Measurements from ENCODE around the gene FAM90A1.
"Not testable (repeated sequence)": the region's sequence is repeated elsewhere in the genome, so short reads cannot be mapped to it uniquely, and the experiment has no call there.

Gene FAM90A1

DNA sequence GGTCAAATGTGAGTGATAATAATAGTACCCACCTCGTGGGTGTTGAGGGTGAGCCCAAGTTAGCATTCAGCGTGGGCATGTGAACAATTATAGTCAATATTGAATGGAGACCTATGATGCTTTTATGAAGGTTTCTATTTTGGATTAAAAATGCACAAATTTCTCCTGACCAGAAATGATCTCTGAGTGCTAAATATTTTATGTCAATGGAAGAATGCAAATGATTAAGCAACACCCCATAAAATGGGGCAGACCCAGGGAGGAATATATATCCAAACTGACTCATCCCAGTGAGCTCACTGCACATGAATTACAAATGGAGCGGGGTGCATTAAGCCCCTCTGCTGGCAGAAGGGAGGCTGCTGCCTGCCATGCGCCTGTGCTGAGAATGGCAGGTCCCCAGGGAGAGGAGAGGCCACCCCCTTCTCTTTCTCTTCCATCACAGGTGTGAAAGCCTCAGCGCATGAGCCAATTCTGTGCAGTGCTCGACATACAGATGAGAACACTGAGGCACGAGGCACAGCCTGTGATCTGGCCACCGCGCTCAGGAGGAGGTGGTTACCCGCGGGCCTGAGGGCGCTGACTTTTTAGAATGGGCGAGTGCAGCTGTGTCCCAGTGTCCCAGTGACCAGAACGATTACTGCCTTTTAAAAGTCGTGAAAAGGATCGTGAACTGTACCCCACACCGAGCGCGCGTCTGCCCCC, 14.7 kb upstream of the FAM90A1 start:
- DNase-seq; H3K27me3 ChIP-seq (replicated peaks); H3K36me3 ChIP-seq (replicated peaks); in situ Hi-C loops (cut with HindIII; ENCODE audit: low pct_ligation_motif_present, low sequenced_read_pairs): not testable (repeated sequence)
- H3K27ac ChIP-seq: peak overlapping the region; percentile 77
- peak overlapping the region; percentile 72 for H3K4me3 ChIP-seq (ENCODE audit: low read depth, low read length)

DNA sequence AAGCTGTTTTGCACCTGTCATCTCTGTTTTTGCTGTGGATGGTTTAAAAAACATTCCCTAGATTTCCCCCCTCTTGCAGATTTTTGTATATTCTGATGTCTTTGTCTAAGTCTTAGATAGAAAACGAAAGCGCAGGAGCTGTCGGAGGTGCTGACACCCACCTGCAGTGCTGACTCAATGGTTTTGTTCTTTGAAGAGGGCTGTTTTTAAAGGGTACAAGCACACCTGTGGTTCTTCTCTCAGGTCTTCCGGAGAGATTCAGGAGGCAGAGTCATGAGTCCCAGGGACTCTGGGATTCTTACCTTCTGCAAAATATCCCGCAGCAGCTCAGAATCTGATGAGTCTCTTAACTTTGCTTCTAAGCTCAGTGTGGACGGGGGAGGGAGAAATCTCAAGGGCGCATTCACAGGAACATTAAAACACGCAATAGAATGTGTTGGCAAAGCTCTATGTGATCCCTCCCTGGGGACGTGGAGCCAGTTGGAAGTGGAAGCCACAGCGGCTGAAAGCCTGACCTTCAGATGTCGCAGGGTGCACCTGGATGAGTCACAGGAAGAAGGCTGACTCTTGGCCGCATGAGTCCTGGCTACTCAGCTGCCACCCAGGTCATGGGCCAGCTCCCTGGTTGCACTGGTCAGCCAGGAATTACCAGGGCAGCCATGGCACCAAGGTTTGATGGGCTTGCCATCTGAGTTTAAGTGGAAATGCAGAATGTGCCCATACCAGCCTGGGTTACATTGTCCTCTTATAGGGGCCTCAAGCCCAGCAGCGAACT, 13.1 kb upstream of the FAM90A1 start:
- in situ Hi-C loops (cut with HindIII; ENCODE audit: low pct_ligation_motif_present, low sequenced_read_pairs); H3K4me3 ChIP-seq (ENCODE audit: low read depth, low read length); H3K27me3 ChIP-seq (replicated peaks): not testable (repeated sequence)

DNA sequence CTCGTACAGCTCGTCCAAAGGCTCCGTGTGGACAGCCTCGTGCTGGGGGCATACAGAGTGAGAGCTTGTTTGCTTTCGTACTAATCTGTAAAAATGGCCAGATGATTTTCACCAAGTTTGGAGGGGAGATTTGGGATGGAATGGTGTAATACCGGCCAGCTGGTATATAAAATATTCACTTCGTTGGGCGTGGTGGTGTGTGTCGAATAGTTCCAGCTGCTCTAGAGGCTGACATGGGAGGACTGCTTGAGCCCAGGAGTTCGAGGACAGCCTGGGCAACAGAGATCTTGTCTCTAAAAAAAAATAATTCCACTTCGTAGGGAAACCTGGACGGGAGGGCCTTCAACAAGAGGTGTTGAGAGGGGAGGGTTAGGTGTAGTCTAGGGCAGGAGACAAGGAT, 9.6 kb upstream of the FAM90A1 start:
- in situ Hi-C loops (cut with HindIII; ENCODE audit: low pct_ligation_motif_present, low sequenced_read_pairs); H3K27me3 ChIP-seq (replicated peaks); H3K27ac ChIP-seq; H3K36me3 ChIP-seq (replicated peaks); H3K4me3 ChIP-seq (ENCODE audit: low read depth, low read length); DNase-seq: not testable (repeated sequence)

More for the DNA sequence above, 13.1 kb upstream of the FAM90A1 start:
- H3K27ac ChIP-seq; H3K36me3 ChIP-seq (replicated peaks); DNase-seq: not testable (repeated sequence)

DNA sequence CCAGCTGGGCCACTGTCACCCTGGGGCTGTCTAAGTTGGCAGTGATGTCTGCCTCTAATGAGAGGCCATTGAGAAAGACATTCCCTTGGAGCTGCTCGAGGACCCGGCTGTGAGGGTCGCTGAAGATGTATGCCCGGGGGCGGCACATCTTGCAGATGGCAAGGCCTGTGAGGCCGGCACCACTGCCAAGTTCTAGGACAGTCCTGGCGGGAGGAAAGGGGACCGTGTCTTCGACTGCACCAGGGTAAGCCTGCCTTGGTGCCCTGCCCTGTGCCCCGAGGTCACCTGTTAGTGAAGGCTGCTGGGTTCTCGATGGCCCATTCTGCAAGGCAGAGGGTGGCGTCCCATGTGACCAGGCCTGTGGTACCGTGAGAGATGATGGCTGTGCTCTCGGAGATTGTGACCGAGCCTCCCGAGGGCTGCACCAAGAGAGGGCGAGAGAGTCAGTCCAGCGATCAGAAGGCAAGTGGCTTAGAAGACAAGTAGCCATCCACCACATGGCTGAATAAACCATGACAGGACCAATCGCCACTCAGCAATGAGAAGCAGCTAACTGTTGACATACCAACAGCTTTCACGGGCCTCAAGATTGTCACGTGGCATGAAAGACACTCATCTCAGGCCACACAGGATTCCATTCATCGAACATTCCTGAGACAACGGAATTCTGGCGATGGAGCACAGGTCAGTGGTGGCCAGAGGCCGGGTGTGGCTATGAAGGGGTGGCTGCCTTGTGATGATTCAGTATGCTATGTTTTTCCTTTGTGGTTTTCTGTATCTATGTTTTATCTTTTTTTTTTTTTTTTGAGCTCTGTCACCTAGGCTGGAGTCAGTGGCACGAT, 8.1 kb upstream of the FAM90A1 start:
- H3K4me3 ChIP-seq (ENCODE audit: low read depth, low read length); H3K27me3 ChIP-seq (replicated peaks); H3K36me3 ChIP-seq (replicated peaks); H3K27ac ChIP-seq; in situ Hi-C loops (cut with HindIII; ENCODE audit: low pct_ligation_motif_present, low sequenced_read_pairs): not testable (repeated sequence)
- peak; percentile 92 for DNase-seq

DNA sequence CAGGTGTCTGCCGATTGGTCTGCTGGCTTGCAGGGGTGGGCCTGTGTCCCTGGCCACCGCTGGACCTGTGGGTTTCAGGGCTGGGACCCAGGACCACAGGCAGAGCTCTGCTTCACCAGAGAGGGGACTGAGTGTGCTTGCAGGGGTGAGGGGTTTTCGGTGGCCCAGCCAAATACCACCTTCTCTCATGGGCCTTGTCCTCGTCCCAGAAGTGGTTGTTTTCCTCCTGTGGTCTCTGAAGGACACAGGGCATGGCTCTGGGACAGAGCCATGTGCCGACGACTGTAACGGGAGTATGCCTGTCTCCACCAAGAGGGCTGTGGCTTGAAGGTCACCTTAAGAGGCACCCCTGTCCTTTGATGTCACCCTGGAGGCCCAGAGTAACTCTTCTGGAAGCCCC, 7.3 kb upstream of the FAM90A1 start:
- DNase-seq; H3K36me3 ChIP-seq (replicated peaks); in situ Hi-C loops (cut with HindIII; ENCODE audit: low pct_ligation_motif_present, low sequenced_read_pairs); H3K4me3 ChIP-seq (ENCODE audit: low read depth, low read length); H3K27me3 ChIP-seq (replicated peaks); H3K27ac ChIP-seq: not testable (repeated sequence)

DNA sequence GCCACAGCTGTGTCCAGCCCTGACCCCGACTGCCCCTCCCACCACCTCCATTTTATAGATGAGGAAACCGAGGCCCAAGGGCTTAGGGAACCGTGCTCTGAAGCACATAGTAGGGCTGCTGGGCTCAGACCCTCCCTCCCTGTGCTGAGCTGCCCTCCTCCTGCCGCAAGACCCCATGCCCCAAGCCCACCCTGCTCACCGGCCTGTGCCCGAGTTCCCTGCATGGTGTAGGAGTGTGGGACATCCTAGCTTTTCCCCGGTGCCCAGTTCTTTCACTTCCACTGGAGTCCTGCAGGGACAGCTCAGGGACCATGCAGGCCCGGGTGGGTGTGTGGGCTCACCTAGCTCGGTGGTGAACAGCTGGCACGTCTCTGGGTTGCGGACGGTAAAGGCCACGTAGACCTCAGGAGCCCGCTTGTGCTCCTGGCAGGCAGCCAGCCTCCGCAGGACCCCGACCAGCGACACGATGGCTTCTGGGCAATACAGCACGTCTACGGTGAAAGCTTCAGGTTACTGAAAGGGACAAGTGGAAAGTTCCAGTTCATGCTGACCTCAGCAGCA, 6.6 kb upstream of the FAM90A1 start:
- H3K27me3 ChIP-seq (replicated peaks); H3K36me3 ChIP-seq (replicated peaks); H3K27ac ChIP-seq; in situ Hi-C loops (cut with HindIII; ENCODE audit: low pct_ligation_motif_present, low sequenced_read_pairs); DNase-seq; H3K4me3 ChIP-seq (ENCODE audit: low read depth, low read length): not testable (repeated sequence)

DNA sequence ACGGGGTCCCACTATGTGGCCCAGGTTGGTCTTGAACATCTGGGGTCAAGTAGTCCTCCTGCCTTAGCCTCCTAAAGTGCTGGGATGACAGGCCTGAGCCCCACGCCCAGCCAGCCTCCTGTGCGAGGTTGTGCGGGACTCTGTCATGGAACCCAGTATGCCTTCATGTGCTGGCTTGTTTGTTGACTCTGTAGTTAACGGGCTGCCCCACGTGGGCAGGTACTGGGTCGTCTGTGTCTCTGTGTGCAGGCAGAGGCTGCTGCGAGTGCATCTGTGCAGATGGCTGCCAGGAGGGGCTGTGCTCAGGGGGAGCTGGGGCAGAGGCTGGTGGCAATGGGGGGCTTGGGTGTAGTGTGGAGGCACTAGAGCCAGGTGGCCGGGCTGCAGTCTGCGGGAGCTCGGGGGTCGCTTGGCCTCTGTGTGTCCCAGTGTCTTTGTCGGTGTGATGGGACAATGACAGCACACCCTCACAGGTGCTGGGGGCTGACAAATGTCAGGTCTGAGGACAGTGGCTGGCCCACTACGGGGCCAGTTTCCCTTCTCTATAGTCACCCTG, 6.0 kb upstream of the FAM90A1 start:
- H3K27ac ChIP-seq; H3K36me3 ChIP-seq (replicated peaks); in situ Hi-C loops (cut with HindIII; ENCODE audit: low pct_ligation_motif_present, low sequenced_read_pairs); H3K4me3 ChIP-seq (ENCODE audit: low read depth, low read length); H3K27me3 ChIP-seq (replicated peaks); DNase-seq: not testable (repeated sequence)

DNA sequence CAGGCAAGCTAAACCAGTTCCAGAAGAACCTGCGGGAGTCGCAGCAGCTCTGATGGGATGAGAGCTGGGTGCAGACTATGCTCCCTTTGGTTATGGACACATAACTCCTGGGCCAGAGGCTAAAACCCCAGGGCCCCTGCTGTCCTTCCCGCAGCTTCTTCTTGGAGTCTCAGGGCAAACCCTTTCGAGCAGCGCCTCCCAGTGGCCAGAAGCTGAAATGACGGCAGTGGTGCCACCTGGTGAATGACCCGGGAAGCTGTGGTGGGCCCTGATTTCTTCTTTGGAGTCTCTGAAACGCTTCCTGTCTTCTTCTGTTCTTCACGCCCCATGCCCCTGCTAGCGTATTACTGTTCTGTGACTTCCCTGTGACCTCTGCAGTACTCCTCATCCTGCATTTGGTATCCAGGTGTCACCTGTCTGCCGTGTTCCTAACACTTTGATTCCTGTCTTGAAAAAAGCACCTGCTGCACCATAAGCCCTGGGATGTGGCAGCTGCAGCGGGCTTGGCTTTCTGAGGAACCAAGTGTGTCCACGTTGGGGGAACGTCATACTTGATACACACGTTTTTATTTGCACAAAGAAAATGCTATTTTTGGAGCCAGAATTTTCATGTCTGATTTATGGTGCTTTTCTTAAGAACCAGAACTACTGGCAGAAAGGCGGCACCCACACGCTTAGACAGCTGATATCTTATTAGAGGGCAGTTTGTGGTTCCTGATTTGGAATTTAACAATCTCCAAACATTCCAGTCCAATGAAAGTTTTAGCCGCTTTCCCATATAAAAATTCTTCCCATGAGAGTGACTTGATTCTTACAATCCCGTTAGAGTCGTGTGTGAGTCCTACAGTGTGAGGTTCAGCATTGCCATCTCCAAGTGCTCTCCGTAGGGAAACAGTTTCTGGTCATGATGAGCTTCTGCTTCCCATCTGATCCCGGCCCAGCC, 4.5 kb upstream of the FAM90A1 start:
- H3K36me3 ChIP-seq (replicated peaks); in situ Hi-C loops (cut with HindIII; ENCODE audit: low pct_ligation_motif_present, low sequenced_read_pairs); H3K4me3 ChIP-seq (ENCODE audit: low read depth, low read length); H3K27ac ChIP-seq; H3K27me3 ChIP-seq (replicated peaks): not testable (repeated sequence)
- TF ChIP-seq, protein P1, sequence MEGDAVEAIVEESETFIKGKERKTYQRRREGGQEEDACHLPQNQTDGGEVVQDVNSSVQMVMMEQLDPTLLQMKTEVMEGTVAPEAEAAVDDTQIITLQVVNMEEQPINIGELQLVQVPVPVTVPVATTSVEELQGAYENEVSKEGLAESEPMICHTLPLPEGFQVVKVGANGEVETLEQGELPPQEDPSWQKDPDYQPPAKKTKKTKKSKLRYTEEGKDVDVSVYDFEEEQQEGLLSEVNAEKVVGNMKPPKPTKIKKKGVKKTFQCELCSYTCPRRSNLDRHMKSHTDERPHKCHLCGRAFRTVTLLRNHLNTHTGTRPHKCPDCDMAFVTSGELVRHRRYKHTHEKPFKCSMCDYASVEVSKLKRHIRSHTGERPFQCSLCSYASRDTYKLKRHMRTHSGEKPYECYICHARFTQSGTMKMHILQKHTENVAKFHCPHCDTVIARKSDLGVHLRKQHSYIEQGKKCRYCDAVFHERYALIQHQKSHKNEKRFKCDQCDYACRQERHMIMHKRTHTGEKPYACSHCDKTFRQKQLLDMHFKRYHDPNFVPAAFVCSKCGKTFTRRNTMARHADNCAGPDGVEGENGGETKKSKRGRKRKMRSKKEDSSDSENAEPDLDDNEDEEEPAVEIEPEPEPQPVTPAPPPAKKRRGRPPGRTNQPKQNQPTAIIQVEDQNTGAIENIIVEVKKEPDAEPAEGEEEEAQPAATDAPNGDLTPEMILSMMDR (IDR thresholded peaks at IDR 0.05; ENCODE audit: low read depth, low read length, missing control alignments): peak; percentile 66
- DNase-seq: peak; percentile 81

DNA sequence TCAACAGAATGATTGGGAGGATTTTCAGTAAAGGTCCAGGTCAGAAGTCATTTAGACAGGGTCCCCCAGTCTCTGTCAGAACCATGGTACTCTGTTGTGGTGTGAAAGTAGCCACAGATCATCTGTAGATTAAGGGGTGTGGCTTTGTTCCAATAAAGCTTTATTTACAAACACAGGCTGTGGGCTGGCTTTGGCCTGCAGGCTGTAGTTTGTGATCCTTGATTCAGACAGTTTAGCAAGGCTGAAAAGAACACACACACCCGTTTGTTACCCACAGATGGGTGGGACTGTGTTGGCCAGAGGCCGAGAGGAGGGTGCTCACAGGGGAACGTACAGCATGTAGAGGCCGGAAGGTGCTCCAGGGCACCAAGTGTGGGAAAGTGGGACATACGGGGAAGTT, 3.6 kb upstream of the FAM90A1 start:
- H3K27ac ChIP-seq; H3K4me3 ChIP-seq (ENCODE audit: low read depth, low read length); in situ Hi-C loops (cut with HindIII; ENCODE audit: low pct_ligation_motif_present, low sequenced_read_pairs); H3K36me3 ChIP-seq (replicated peaks); H3K27me3 ChIP-seq (replicated peaks); DNase-seq: not testable (repeated sequence)

DNA sequence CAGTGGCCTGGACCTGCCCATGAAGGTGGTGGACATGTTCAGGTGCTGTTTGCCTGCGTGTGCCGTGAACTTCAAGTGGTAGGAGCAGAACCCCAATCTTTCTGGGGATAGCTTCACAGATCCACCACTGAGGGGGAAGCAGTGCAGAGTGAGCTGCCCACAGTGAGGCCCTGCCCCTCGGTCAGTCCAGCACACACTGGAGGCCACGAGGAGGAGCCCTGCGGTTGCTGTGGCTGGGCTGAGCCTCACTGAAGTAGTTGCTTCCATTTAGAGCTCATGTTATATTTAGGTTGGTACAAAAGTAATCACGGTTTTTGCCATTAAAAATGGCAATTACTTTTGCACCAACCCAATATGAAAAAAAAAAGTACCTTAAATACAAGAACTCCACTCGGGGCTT, 2.1 kb upstream of the FAM90A1 start:
- H3K27me3 ChIP-seq (replicated peaks); H3K36me3 ChIP-seq (replicated peaks); DNase-seq; H3K27ac ChIP-seq; H3K4me3 ChIP-seq (ENCODE audit: low read depth, low read length); in situ Hi-C loops (cut with HindIII; ENCODE audit: low pct_ligation_motif_present, low sequenced_read_pairs): not testable (repeated sequence)

DNA sequence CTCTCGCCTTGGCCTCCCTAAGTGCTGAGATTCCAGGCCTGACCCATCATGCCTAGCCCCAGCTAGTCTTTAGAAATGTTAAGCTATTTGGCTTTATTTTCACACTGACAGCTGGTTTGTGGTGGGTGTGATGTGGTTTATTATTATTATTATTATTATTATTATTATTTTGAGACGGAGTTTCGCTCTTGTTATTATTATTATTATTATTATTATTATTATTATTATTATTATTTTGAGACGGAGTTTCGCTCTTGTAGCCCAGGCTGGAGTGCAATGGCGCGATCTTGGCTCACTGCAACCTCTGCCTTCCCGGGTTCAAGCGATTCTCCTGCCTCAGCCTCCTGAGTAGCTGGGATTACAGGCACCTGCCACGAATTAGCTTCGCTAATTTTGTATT, 1.2 kb upstream of the FAM90A1 start:
- in situ Hi-C loops (cut with HindIII; ENCODE audit: low pct_ligation_motif_present, low sequenced_read_pairs); DNase-seq; H3K27me3 ChIP-seq (replicated peaks); H3K4me3 ChIP-seq (ENCODE audit: low read depth, low read length); H3K27ac ChIP-seq; H3K36me3 ChIP-seq (replicated peaks): not testable (repeated sequence)

DNA sequence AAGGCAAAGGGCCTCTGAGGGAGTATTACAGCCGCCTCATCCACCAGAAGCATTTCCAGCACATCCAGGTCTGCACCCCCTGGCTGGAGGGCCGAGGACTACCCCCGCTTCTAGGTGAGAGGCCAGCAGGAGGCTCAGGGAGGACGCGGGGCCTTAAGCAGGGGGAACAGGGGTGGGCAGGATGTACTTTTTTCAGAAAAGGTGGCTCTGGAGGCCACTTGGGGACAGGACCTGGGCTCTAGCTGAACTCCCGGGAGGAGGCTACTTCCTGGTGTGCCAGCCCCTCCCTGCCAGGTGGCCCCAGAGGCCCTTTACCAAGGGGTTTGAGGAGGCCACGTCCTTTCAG, 287 bp upstream of the FAM90A1 start:
- peak overlapping the region; percentile 39 for H3K4me3 ChIP-seq (ENCODE audit: low read depth, low read length)
- H3K27me3 ChIP-seq (replicated peaks); H3K36me3 ChIP-seq (replicated peaks); H3K27ac ChIP-seq; DNase-seq; in situ Hi-C loops (cut with HindIII; ENCODE audit: low pct_ligation_motif_present, low sequenced_read_pairs): not testable (repeated sequence)
